Measurements from ENCODE around the gene NEIL3. TPM values are rescaled to one million over a fixed set of nuclear protein-coding genes. Genes with fewer than 3 reads are reported as not detected.
"Not testable (repeated sequence)": the region's sequence is repeated elsewhere in the genome, so short reads cannot be mapped to it uniquely, and the experiment has no call there.

NEIL3 gene
- polyA plus RNA-seq, 1 donor from 2014 or later: 0.15 TPM

DNA sequence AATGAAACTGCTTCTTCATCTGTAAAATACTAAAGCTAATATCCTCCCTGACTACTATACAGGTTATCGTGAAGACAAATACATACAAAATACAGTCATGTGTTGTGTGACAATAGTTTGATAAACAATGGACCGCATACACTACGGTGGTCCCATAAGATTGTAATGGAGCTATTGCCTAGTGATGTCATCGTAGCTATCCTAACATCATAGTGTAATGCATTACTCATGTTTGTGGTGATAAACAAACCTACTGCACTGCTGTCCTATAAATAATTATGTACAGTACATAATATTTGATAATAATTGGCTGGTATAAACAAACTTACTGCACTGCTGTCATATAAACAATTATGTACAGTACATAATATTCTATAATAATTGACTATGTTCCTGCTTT, 5.6 kb upstream of the NEIL3 start:
- H3K79me2 ChIP-seq (replicated peaks; ENCODE audit: insufficient read depth, low read length): no peaks in the 10 kb centered on the region
- H3K9me2 ChIP-seq (ENCODE audit: insufficient read depth, low read length): no peaks in the 10 kb centered on the region
- H3F3A ChIP-seq (ENCODE audit: insufficient read depth, low read length, poor library complexity, severe bottlenecking): no peaks in the 10 kb centered on the region
- no peak overlapping the region for H3K9ac ChIP-seq (ENCODE audit: low read length)
- TF ChIP-seq RAD21 (conservative IDR thresholded peaks at IDR 0.05) (no peak), SMC3 (conservative IDR thresholded peaks at IDR 0.05; ENCODE audit: poor library complexity) (no peak)
- H3K27ac ChIP-seq (ENCODE audit: low read length): no peak overlapping the region
- H3K4me3 ChIP-seq (ENCODE audit: low read length): no peak overlapping the region
- no peak overlapping the region for H3K4me2 ChIP-seq (ENCODE audit: low read length)
- no peaks in the 10 kb centered on the region for H3K27me3 ChIP-seq (ENCODE audit: insufficient read depth, low read depth, low read length)
- no peak overlapping the region for H2AFZ ChIP-seq (ENCODE audit: low read depth, low read length)
- H4K20me1 ChIP-seq (ENCODE audit: insufficient read depth): no peaks in the 10 kb centered on the region
- no peaks in the 10 kb centered on the region for H3K9me3 ChIP-seq (ENCODE audit: low read length)
- no peaks in the 10 kb centered on the region for H3K36me3 ChIP-seq (ENCODE audit: insufficient read depth, low read length)

DNA sequence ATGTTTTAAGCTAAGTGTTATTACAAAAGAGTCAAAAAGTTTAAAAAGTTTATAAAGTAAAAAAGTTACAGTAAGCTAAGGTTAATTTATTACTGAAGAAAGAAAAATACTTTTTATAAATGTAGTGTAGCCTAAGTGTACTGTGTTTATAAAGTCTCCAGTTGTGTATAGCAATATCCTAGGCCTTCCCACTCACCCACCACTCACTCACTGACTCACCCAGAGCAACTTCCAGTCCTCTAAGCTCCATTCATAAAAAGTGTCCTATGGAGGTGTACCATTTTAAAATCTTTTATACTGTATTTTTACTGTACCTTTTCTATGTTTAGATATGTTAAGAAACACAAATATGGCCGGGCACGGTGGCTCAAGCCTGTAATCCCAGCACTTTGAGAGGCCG, 4.8 kb upstream of the NEIL3 start:
- not testable (repeated sequence) for H3K9me2 ChIP-seq (ENCODE audit: insufficient read depth, low read length); H3K4me2 ChIP-seq (ENCODE audit: low read length); H3K79me2 ChIP-seq (replicated peaks; ENCODE audit: insufficient read depth, low read length); H2AFZ ChIP-seq (ENCODE audit: low read depth, low read length); H3K36me3 ChIP-seq (ENCODE audit: insufficient read depth, low read length); H4K20me1 ChIP-seq (ENCODE audit: insufficient read depth); H3F3A ChIP-seq (ENCODE audit: insufficient read depth, low read length, poor library complexity, severe bottlenecking); H3K27ac ChIP-seq (ENCODE audit: low read length); H3K4me3 ChIP-seq (ENCODE audit: low read length); H3K9ac ChIP-seq (ENCODE audit: low read length); H3K27me3 ChIP-seq (ENCODE audit: insufficient read depth, low read depth, low read length); H3K9me3 ChIP-seq (ENCODE audit: low read length)

DNA sequence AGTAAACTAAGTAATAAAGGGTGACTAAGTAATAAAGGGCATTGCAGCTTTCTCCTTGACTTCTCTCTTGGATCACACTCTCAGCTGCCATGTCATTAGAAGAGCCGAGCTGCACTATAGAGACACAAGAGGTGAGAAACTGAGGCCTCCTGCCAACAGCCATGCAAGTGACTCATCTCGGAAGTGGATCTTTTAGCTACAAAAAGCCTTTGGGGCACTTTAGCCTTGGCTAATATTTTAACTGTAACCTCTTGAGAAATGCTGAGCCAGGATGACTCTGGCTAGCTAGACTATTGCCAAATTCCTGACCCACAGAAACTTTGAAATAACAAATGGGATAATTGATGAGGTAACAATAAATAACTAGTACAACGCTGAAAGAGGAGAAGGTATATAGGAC, 1.5 kb upstream of the NEIL3 start:
- H4K20me1 ChIP-seq (ENCODE audit: insufficient read depth): no peaks in the 10 kb centered on the region
- no peak overlapping the region for H3K9ac ChIP-seq (ENCODE audit: low read length)
- TF ChIP-seq EP300 (conservative IDR thresholded peaks at IDR 0.05; ENCODE audit: poor library complexity, severe bottlenecking) (no peak), TAF1 (IDR thresholded peaks at IDR 0.05; ENCODE audit: low read depth) (no peak), RAD21 (conservative IDR thresholded peaks at IDR 0.05) (no peak)
- no peak overlapping the region for H3K4me3 ChIP-seq (ENCODE audit: low read length)
- no peaks in the 10 kb centered on the region for H3K9me2 ChIP-seq (ENCODE audit: insufficient read depth, low read length)
- peaks cover 9% of the 10 kb centered on the region for H3K79me2 ChIP-seq (replicated peaks; ENCODE audit: insufficient read depth, low read length)
- H3K27ac ChIP-seq (ENCODE audit: low read length): no peak overlapping the region
- H2AFZ ChIP-seq (ENCODE audit: low read depth, low read length): no peak overlapping the region
- no peak overlapping the region for H3K4me2 ChIP-seq (ENCODE audit: low read length)
- H3K36me3 ChIP-seq (ENCODE audit: insufficient read depth, low read length): no peaks in the 10 kb centered on the region
- no peaks in the 10 kb centered on the region for H3K9me3 ChIP-seq (ENCODE audit: low read length)
- H3F3A ChIP-seq (ENCODE audit: insufficient read depth, low read length, poor library complexity, severe bottlenecking): no peaks in the 10 kb centered on the region
- H3K27me3 ChIP-seq (ENCODE audit: insufficient read depth, low read depth, low read length): no peaks in the 10 kb centered on the region

DNA sequence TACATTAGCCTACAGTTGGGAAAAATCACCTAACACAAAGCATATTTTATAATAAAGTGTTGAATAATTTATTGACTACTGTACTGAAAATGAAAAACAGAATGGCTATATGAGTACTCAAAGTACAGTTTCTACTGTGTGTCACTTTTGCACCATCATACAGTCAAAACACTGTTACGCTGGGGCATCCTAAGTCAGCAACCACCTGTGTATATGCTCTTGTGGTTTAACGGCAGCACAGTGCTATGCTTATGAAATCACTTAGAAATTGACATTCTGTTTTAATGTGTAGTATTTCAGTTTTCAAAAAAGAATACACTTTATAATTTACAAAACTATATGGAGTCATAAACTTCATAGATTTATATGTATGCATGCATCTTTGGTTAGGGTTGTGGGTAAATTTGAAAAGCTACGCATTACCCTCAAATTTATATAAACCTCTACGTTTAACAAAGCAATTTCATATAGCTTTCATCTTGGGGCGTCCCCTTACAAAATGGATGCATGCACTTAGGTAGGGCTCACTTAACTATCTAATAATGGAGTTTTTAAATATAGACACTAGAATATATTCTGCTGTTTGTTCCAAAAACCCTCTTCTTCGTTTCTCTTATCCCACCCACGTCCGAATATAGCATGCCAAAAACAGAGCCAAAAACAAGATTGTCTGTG, 690 bp upstream of the NEIL3 start:
- peak overlapping the region; percentile 86 for H3K4me3 ChIP-seq (ENCODE audit: low read length)
- H3K9me3 ChIP-seq (ENCODE audit: low read length): no peaks in the 10 kb centered on the region
- peaks cover 9% of the 10 kb centered on the region for H3K79me2 ChIP-seq (replicated peaks; ENCODE audit: insufficient read depth, low read length)
- H3K36me3 ChIP-seq (ENCODE audit: insufficient read depth, low read length): no peaks in the 10 kb centered on the region
- no peak overlapping the region for H3K4me2 ChIP-seq (ENCODE audit: low read length)
- no peaks in the 10 kb centered on the region for H3K9me2 ChIP-seq (ENCODE audit: insufficient read depth, low read length)
- no peak overlapping the region for H3K27ac ChIP-seq (ENCODE audit: low read length)
- no peaks in the 10 kb centered on the region for H4K20me1 ChIP-seq (ENCODE audit: insufficient read depth)
- no peak overlapping the region for H3K9ac ChIP-seq (ENCODE audit: low read length)
- no peaks in the 10 kb centered on the region for H3F3A ChIP-seq (ENCODE audit: insufficient read depth, low read length, poor library complexity, severe bottlenecking)
- TF ChIP-seq MXI1 (conservative IDR thresholded peaks at IDR 0.05; ENCODE audit: poor library complexity, severe bottlenecking) (no peak), SMC3 (conservative IDR thresholded peaks at IDR 0.05; ENCODE audit: poor library complexity) (no peak), RAD21 (conservative IDR thresholded peaks at IDR 0.05) (no peak), POLR2AphosphoS5 (IDR thresholded peaks at IDR 0.05) (no peak), EP300 (conservative IDR thresholded peaks at IDR 0.05; ENCODE audit: poor library complexity, severe bottlenecking) (no peak)
- TF ChIP-seq, protein P1, sequence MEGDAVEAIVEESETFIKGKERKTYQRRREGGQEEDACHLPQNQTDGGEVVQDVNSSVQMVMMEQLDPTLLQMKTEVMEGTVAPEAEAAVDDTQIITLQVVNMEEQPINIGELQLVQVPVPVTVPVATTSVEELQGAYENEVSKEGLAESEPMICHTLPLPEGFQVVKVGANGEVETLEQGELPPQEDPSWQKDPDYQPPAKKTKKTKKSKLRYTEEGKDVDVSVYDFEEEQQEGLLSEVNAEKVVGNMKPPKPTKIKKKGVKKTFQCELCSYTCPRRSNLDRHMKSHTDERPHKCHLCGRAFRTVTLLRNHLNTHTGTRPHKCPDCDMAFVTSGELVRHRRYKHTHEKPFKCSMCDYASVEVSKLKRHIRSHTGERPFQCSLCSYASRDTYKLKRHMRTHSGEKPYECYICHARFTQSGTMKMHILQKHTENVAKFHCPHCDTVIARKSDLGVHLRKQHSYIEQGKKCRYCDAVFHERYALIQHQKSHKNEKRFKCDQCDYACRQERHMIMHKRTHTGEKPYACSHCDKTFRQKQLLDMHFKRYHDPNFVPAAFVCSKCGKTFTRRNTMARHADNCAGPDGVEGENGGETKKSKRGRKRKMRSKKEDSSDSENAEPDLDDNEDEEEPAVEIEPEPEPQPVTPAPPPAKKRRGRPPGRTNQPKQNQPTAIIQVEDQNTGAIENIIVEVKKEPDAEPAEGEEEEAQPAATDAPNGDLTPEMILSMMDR (IDR thresholded peaks at IDR 0.05; ENCODE audit: poor library complexity, severe bottlenecking): no peak
- H3K27me3 ChIP-seq (ENCODE audit: insufficient read depth, low read depth, low read length): no peaks in the 10 kb centered on the region
- H2AFZ ChIP-seq (ENCODE audit: low read depth, low read length): no peak overlapping the region

Measured in neural cell (in vitro differentiated cells).